Measurements from ENCODE around the gene TBC1D19. TPM values are rescaled to one million over a fixed set of nuclear protein-coding genes. Genes with fewer than 3 reads are reported as not detected.

TBC1D19 gene
- total and polyA plus RNA-seq, 2 of the 4 experiments (the other 2 are of a cell fraction): 9.9 to 17.6 TPM

- CTCF ChIA-PET: no interaction called here
These were observed 221.0 kb downstream of the TBC1D19 start for GRCh38 chr4:26804925-26805324.

More at GRCh38 chr4:26804925-26805324, 221.0 kb downstream of the TBC1D19 start:
- Histone ChIP-seq H2BK5ac (ENCODE audit: low read depth, low read length, poor library complexity, severe bottlenecking) (no peak overlapping the region), H3K18ac (ENCODE audit: low read depth, low read length) (no peak overlapping the region), H2AFZ (replicated peaks; ENCODE audit: low read length, poor library complexity) (no peak overlapping the region), H3K4me2 (ENCODE audit: low read depth, low read length) (no peak overlapping the region), H2AK9ac (replicated peaks; ENCODE audit: low read depth, low read length, poor library complexity) (no peak overlapping the region), H3K36me3 (ENCODE audit: control insufficient read depth, insufficient read depth, low read length) (no peaks in the 10 kb centered on the region), H4K5ac (ENCODE audit: low read depth, low read length) (no peak overlapping the region), H3K9me1 (ENCODE audit: insufficient read depth, low read length) (peaks cover 4% of the 10 kb centered on the region; the same call in 1 of the 2 replicates), H3K23ac (ENCODE audit: low read depth, low read length) (no peak overlapping the region), H4K91ac (ENCODE audit: insufficient read depth, low read depth, low read length) (no peak overlapping the region), H3K56ac (ENCODE audit: extremely low read depth, insufficient read depth, low read length) (no peak overlapping the region), H2AK5ac (ENCODE audit: low read depth, low read length) (no peak overlapping the region), H2BK15ac (ENCODE audit: low read depth, low read length) (no peak overlapping the region), H2BK20ac (ENCODE audit: low read depth, low read length) (no peak overlapping the region), H3K9me3 (ENCODE audit: control insufficient read depth, insufficient read depth, low read length) (no peaks in the 10 kb centered on the region), H3K4me3 (ENCODE audit: insufficient read depth, low read depth, low read length) (no peak overlapping the region), H4K8ac (ENCODE audit: low read depth in 2 of 2, low read length in 2 of 2) (no peak overlapping the region), H2BK120ac (ENCODE audit: low read depth, low read length) (no peak overlapping the region), H3K27ac (ENCODE audit: insufficient read depth, low read length) (no peak overlapping the region), H3K27me3 (ENCODE audit: control insufficient read depth, insufficient read depth, low read length) (no peaks in the 10 kb centered on the region; the same call in 1 of the 2 replicates), H3K9ac (ENCODE audit: low read depth, low read length) (no peak overlapping the region), H3K14ac (replicated peaks; ENCODE audit: low read depth, low read length) (no peak overlapping the region), H4K20me1 (ENCODE audit: insufficient read depth, low read length) (no peaks in the 10 kb centered on the region), H3K4ac (ENCODE audit: low read depth, low read length) (no peak overlapping the region), H3K4me1 (ENCODE audit: control insufficient read depth, insufficient read depth, low read length) (peaks cover 2% of the 10 kb centered on the region; the same call in 1 of the 2 replicates), H3K79me1 (ENCODE audit: low read depth in 1 of 2, low read length in 2 of 2) (no peaks in the 10 kb centered on the region)
- ATAC-seq (ENCODE audit: low read depth) (no peak), DNase-seq (no peak)
- WGBS, 2 experiments (ENCODE audit: extremely low coverage in 2 of 2, insufficient read length in 1 of 2): 100% methylated on average over 2 of the region's 10 CpGs; no CpG with 5 or more reads in 1 of the 2 experiments
- BruUV-seq (replicated peaks): no TSS peak
- POLR2A ChIA-PET (ENCODE audit: unreplicated experiment): no interaction called here
- no peak for TF ChIP-seq POLR2A (IDR thresholded peaks at IDR 0.05; ENCODE audit: low read depth, low read length)
- TF ChIP-seq FOS (IDR thresholded peaks at IDR 0.05; ENCODE audit: low read depth, low read length): no peak
- TF ChIP-seq MAFK (IDR thresholded peaks at IDR 0.05; ENCODE audit: low read depth, low read length): no peak
- TF ChIP-seq RAD21 (IDR thresholded peaks at IDR 0.05; ENCODE audit: low read length): no peak
- TF ChIP-seq NFE2L2 (IDR thresholded peaks at IDR 0.05; ENCODE audit: low read depth, low read length): no peak
- TF ChIP-seq, protein P1, sequence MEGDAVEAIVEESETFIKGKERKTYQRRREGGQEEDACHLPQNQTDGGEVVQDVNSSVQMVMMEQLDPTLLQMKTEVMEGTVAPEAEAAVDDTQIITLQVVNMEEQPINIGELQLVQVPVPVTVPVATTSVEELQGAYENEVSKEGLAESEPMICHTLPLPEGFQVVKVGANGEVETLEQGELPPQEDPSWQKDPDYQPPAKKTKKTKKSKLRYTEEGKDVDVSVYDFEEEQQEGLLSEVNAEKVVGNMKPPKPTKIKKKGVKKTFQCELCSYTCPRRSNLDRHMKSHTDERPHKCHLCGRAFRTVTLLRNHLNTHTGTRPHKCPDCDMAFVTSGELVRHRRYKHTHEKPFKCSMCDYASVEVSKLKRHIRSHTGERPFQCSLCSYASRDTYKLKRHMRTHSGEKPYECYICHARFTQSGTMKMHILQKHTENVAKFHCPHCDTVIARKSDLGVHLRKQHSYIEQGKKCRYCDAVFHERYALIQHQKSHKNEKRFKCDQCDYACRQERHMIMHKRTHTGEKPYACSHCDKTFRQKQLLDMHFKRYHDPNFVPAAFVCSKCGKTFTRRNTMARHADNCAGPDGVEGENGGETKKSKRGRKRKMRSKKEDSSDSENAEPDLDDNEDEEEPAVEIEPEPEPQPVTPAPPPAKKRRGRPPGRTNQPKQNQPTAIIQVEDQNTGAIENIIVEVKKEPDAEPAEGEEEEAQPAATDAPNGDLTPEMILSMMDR (conservative IDR thresholded peaks at IDR 0.05; ENCODE audit: low read depth, low read length): no peak
- no peak for TF ChIP-seq MXI1 (IDR thresholded peaks at IDR 0.05; ENCODE audit: borderline replicate concordance, low read depth, low read length)
- TF ChIP-seq BHLHE40 (IDR thresholded peaks at IDR 0.05; ENCODE audit: low read depth, low read length): no peak
- TF ChIP-seq CHD1 (IDR thresholded peaks at IDR 0.05; ENCODE audit: low read depth, low read length): no peak
- no peak for TF ChIP-seq MAZ (IDR thresholded peaks at IDR 0.05; ENCODE audit: borderline replicate concordance, low read depth, low read length)
- no peak for TF ChIP-seq USF2 (IDR thresholded peaks at IDR 0.05; ENCODE audit: low read depth, low read length)
- no peak for TF ChIP-seq CEBPB (IDR thresholded peaks at IDR 0.05; ENCODE audit: low read depth, low read length)
- TF ChIP-seq SMC3 (IDR thresholded peaks at IDR 0.05; ENCODE audit: low read depth, low read length): no peak
- TF ChIP-seq RCOR1 (IDR thresholded peaks at IDR 0.05; ENCODE audit: insufficient replicate concordance, low read length): no peak
- no peak for TF ChIP-seq ELK1 (IDR thresholded peaks at IDR 0.05; ENCODE audit: borderline replicate concordance, low read depth, low read length)
- no peak for TF ChIP-seq RFX5 (IDR thresholded peaks at IDR 0.05; ENCODE audit: low read depth, low read length)
- intact Hi-C loops (cut with micrococcal nuclease) (no loop called here), in situ Hi-C loops (cut with MboI; ENCODE audit: low sequenced_read_pairs) (no loop called here), dilution Hi-C loops (cut with HindIII; ENCODE audit: low sequenced_read_pairs, unreplicated experiment) (no loop called here)

All from IMR-90 (cell line).